ENCODE results near the gene MS4A14. TPM values are rescaled to one million over a fixed set of nuclear protein-coding genes. Genes with fewer than 3 reads are reported as not detected.

Gene MS4A14
- total and polyA plus RNA-seq, 2 experiments from 2014 or later: not detected

GRCh38 chr11:60393016-60393415 lies 3.2 kb upstream of the MS4A14 start (continued):
- TF ChIP-seq REST (IDR thresholded peaks at IDR 0.05; ENCODE audit: unreplicated experiment): no peak

- no peak overlapping the region for H2AFZ ChIP-seq
- H3K79me2 ChIP-seq (replicated peaks; ENCODE audit: insufficient read depth): no peaks in the 10 kb centered on the region
- no peaks in the 10 kb centered on the region for H3F3A ChIP-seq (replicated peaks; ENCODE audit: low read depth)
- no peak overlapping the region for H3K4me3 Mint-ChIP-seq
- peaks cover 9% of the 10 kb centered on the region; the same call in 1 of the 3 replicates for H3K4me1 Mint-ChIP-seq
- no peak overlapping the region for H3K27ac ChIP-seq (ENCODE audit: low read depth)
- no peaks in the 10 kb centered on the region; the same call in 2 of the 3 replicates for H3K9me3 Mint-ChIP-seq
- no peak overlapping the region for H3K4me3 ChIP-seq
- no peaks in the 10 kb centered on the region for H3K36me3 ChIP-seq (ENCODE audit: insufficient read depth)
- peaks cover 14% of the 10 kb centered on the region for H3K9me2 ChIP-seq (ENCODE audit: insufficient read depth)
- H3K36me3 Mint-ChIP-seq (ENCODE audit: low read depth): no peaks in the 10 kb centered on the region
- H4K20me1 ChIP-seq (replicated peaks; ENCODE audit: insufficient read depth): no peaks in the 10 kb centered on the region
- no peaks in the 10 kb centered on the region for H3K27me3 ChIP-seq (ENCODE audit: insufficient read depth)
- H3K4me1 ChIP-seq (ENCODE audit: insufficient read depth): no peaks in the 10 kb centered on the region
- peaks cover 3% of the 10 kb centered on the region for H3K27me3 Mint-ChIP-seq (ENCODE audit: insufficient read depth, low read depth, poor library complexity)
- no peak overlapping the region for H3K27ac Mint-ChIP-seq
- no peak overlapping the region for H3K4me2 ChIP-seq
- DNase-seq (ENCODE audit: low spot score): no peak
- no peak for ATAC-seq
- no peak for TF ChIP-seq CREB1 (CRISPR knock-in tag; IDR thresholded peaks at IDR 0.05; ENCODE audit: low read depth)
- TF ChIP-seq NANOG (IDR thresholded peaks at IDR 0.05; ENCODE audit: borderline replicate concordance): no peak
- no peak for TF ChIP-seq EZH2 (IDR thresholded peaks at IDR 0.05; ENCODE audit: low read depth, unreplicated experiment)
- no peak for TF ChIP-seq STAT1 (IDR thresholded peaks at IDR 0.05; ENCODE audit: unreplicated experiment)
- no peak for TF ChIP-seq ZNF462 (CRISPR knock-in tag; IDR thresholded peaks at IDR 0.05)
- TF ChIP-seq ETS1 (IDR thresholded peaks at IDR 0.05): no peak
- TF ChIP-seq POLR2AphosphoS5 (IDR thresholded peaks at IDR 0.05; ENCODE audit: low read depth): no peak
- TF ChIP-seq ZNF331 (CRISPR knock-in tag; IDR thresholded peaks at IDR 0.05; ENCODE audit: low read depth): no peak
- no peak for TF ChIP-seq EZH2phosphoT487 (IDR thresholded peaks at IDR 0.05; ENCODE audit: unreplicated experiment)
- TF ChIP-seq REST (IDR thresholded peaks at IDR 0.05; ENCODE audit: unreplicated experiment): no peak
Observed at GRCh38 chr11:60394666-60395380, 1.4 kb upstream of the MS4A14 start.
